Gastrocnemius medialis (tissue), 4 donors: ENCODE measurements around the gene GBP7. TPM values are rescaled to one million over a fixed set of nuclear protein-coding genes. Genes with fewer than 3 reads are reported as not detected.

Experiments used
- ATAC-seq, 2 donors: fragments of 150-250 bp; one replicate each; pipeline ENCODE4 v1.9.1; 2016
- DNase-seq, 2 donors: peaks; one replicate each; pipeline ENCODE4 v3.0.0-alpha.2; 2019
- H3K27ac ChIP-seq, 4 donors: fragments of 200-600 bp; sonication (generic); 1 replicate in 1 of 4; 2 replicates in 3 of 4; pipeline ENCODE4 v1.5.1; 2016 to 2018; ENCODE audit warnings: mild to moderate bottlenecking in 2 of 4, moderate library complexity in 1 of 4
- H3K27me3 ChIP-seq, 3 donors: fragments of 200-600 bp; sonication (generic) in 2 of 3; 1 replicate in 1 of 3; 2 replicates in 2 of 3; pipeline versions ENCODE4 v1.5.1 to v1.6.0; 2016 to 2019; ENCODE audit warnings: mild to moderate bottlenecking in 1 of 3, moderate library complexity in 1 of 3
- H3K36me3 ChIP-seq, 2 donors: fragments of 200-600 bp; sonication (generic) in 1 of 2; one replicate each; pipeline ENCODE4 v1.5.1; 2017 to 2018
- H3K4me1 ChIP-seq, 2 donors: fragments of 200-600 bp; sonication (generic) in 1 of 2; one replicate each; pipeline ENCODE4 v1.5.1; 2016 to 2017; ENCODE audit warnings: mild to moderate bottlenecking in 2 of 2
- H3K4me3 ChIP-seq, 4 donors: fragments of 200-600 bp; sonication (generic) in 3 of 4; 1 replicate in 1 of 4; 2 replicates in 3 of 4; pipeline ENCODE4 v1.5.1; 2016 to 2019; ENCODE audit warnings: mild to moderate bottlenecking in 2 of 4
- H3K9me3 ChIP-seq, 3 donors: fragments of 200-600 bp; sonication (generic) in 2 of 3; 1 replicate in 1 of 3; 2 replicates in 2 of 3; pipeline ENCODE4 v1.5.1; 2016 to 2019
- CTCF ChIP-seq, 5 experiments: fragments of 450-650 bp in 3 of 5; fragments of 200-600 bp in 2 of 5; sonication (generic) in 2 of 5; IDR thresholded peaks in 4 of 5; conservative IDR thresholded peaks in 1 of 5; 1 replicate in 4 of 5; 2 replicates in 1 of 5; pipeline ENCODE4 v1.5.1; 2016 to 2019; ENCODE audit warnings: antibody characterized with exemption in 5 of 5, mild to moderate bottlenecking in 3 of 5, moderate library complexity in 3 of 5
- POLR2A ChIP-seq, 2 donors: fragments of 450-650 bp; IDR thresholded peaks; one replicate each; pipeline ENCODE4 v1.6.1; 2017; ENCODE audit warnings: antibody characterized with exemption in 2 of 2, mild to moderate bottlenecking in 2 of 2, moderate library complexity in 2 of 2
- in situ Hi-C, 4 donors: fragments of 200-750 bp; cut with MboI; loops; one replicate each; pipeline versions ENCODE4 v1.15.0 to v1.8.0; 2017; ENCODE audit warnings: low sequenced_read_pairs in 4 of 4
- intact Hi-C: fragments of 100-400 bp; cut with DNase I; formaldehyde crosslinking; loops from one replicate; pipeline ENCODE4 v1.15.1; 2023; ENCODE audit warnings: low total_unique reads
- total RNA-seq, 4 donors: library from RNA; depleted of rRNA; stranded (reverse); fragments of >200 nt; gene quantifications; one replicate each; pipeline versions ENCODE4 v1.1.0 to v1.2.3, GENCODE V29; 2016

GBP7 gene
- total RNA-seq, 4 donors from 2014 or later, result not detected

GRCh38 chr1:89100412-89100811 lies 75.4 kb downstream of the GBP7 start:
- H3K4me1 ChIP-seq, result no peaks in the 10 kb centered on the region
- in situ Hi-C loops (no loop called here), intact Hi-C loops (no loop called here)
- H3K4me3 ChIP-seq, result no peak overlapping the region
- DNase-seq (no peak), ATAC-seq (no peak)
- H3K27me3 ChIP-seq, result no peaks in the 10 kb centered on the region
- H3K27ac ChIP-seq, result no peak overlapping the region
- H3K36me3 ChIP-seq, result peaks cover 0 to 13% of the 10 kb centered on the region in 2 donors
- no peaks in the 10 kb centered on the region for H3K9me3 ChIP-seq
- TF ChIP-seq CTCF (IDR thresholded peaks at IDR 0.05 in 4 of 5, conservative IDR thresholded peaks at IDR 0.05 in 1 of 5), result no peak
- TF ChIP-seq POLR2A (IDR thresholded peaks at IDR 0.05), result no peak

DNA sequence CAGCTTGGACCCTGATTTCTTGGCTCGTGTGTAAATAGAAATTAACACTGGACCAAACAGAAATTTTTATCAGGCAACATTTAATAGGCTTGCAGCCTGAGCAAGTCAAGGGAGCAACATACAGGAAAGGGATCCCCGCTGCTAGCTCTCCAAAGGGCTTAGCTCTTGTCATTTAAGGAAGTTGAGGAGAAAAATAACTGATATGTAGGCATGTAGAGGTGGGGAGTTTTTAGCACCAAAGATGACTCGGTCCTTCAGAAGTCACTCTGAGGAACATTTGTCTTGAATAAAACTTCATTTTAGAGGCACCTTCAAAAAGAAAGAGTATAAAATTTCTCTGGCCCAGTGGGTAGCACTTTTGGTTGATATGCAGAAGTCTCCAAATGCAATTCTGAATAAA lies 76.9 kb downstream of the GBP7 start:
- in situ Hi-C loops (loop anchor here in 1 of 4 donors (10.0 kb wide), 1 partner anchor 56 kb away; no protein-coding TSS in a partner anchor), intact Hi-C loops (no loop called here)
- H3K27ac ChIP-seq, result no peak overlapping the region
- no peak for ATAC-seq
- no peaks in the 10 kb centered on the region for H3K27me3 ChIP-seq
- H3K4me1 ChIP-seq, result no peaks in the 10 kb centered on the region
- DNase-seq, result no peak
- no peaks in the 10 kb centered on the region for H3K36me3 ChIP-seq
- H3K4me3 ChIP-seq, result no peak overlapping the region
- no peaks in the 10 kb centered on the region for H3K9me3 ChIP-seq
- TF ChIP-seq CTCF (IDR thresholded peaks at IDR 0.05 in 4 of 5, conservative IDR thresholded peaks at IDR 0.05 in 1 of 5), result no peak
- TF ChIP-seq POLR2A (IDR thresholded peaks at IDR 0.05), result no peak

DNA sequence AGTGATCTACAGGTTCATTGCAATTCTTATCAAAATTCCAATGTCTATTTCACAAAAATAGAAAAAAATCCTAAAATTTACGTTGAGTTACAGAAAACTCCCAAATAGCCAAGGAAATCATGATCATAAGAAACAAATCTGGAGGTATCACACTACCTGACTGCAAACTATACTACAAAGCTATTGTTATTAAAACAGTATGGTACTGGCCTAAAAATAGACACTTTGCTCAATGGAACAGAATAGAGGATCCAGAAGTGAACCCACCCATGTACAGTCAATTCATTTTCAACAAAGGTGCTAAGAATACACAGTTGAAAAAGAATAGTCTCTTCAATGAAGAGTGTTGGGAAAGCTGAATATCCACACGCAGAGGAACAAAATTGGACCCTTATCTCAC lies 80.1 kb downstream of the GBP7 start:
- no peak for ATAC-seq
- Histone ChIP-seq H3K27me3 (no peaks in the 10 kb centered on the region), H3K9me3 (no peaks in the 10 kb centered on the region), H3K4me3 (no peak overlapping the region), H3K4me1 (no peaks in the 10 kb centered on the region), H3K27ac (no peak overlapping the region), H3K36me3 (no peaks in the 10 kb centered on the region)
- in situ Hi-C loops (loop anchor here in 1 of 4 donors (10.0 kb wide), 1 partner anchor 59 kb away; no protein-coding TSS in a partner anchor), intact Hi-C loops (no loop called here)
- DNase-seq, result no peak
- TF ChIP-seq CTCF (IDR thresholded peaks at IDR 0.05 in 4 of 5, conservative IDR thresholded peaks at IDR 0.05 in 1 of 5), result no peak
- TF ChIP-seq POLR2A (IDR thresholded peaks at IDR 0.05), result no peak

- Histone ChIP-seq H3K9me3 (no peaks in the 10 kb centered on the region), H3K27me3 (no peaks in the 10 kb centered on the region), H3K27ac (no peak overlapping the region), H3K4me3 (no peak overlapping the region), H3K4me1 (no peaks in the 10 kb centered on the region), H3K36me3 (no peaks in the 10 kb centered on the region)
- intact Hi-C loops (no loop called here), in situ Hi-C loops (loop anchor here in 2 of 4 donors (10.0 kb wide), 2 partner anchors 65 to 275 kb away; partner anchors contain the start of gene GBP6 (in 1 of the 2))
- TF ChIP-seq CTCF (IDR thresholded peaks at IDR 0.05 in 4 of 5, conservative IDR thresholded peaks at IDR 0.05 in 1 of 5) (no peak), POLR2A (IDR thresholded peaks at IDR 0.05) (no peak)
- ATAC-seq (no peak), DNase-seq (no peak)
These were observed 85.8 kb downstream of the GBP7 start for GRCh38 chr1:89089962-89090361.

DNA sequence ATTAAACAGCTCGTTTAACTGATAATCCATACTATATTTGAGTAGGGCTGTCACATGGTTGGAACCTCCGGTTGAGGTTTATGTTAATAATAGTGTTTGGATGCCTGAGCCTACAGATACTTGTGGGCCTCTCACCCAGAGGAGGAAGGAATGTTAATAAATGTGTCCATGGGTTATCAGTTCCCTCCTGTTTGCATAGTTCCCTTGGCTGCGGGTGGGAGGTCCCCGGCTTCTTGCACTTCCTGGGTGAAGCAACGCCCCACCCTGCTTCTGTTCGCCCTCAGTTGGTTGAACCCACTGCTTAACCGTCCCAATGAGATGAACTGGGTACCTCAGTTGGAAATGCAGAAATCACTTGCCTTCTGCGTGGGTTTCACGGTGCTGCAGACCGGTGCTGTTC lies 87.2 kb downstream of the GBP7 start:
- no peak overlapping the region for H3K27ac ChIP-seq
- no peak overlapping the region for H3K4me3 ChIP-seq
- no peak for DNase-seq
- H3K36me3 ChIP-seq, result no peaks in the 10 kb centered on the region
- no peaks in the 10 kb centered on the region for H3K9me3 ChIP-seq
- no peaks in the 10 kb centered on the region for H3K27me3 ChIP-seq
- H3K4me1 ChIP-seq, result no peaks in the 10 kb centered on the region
- in situ Hi-C loops, result loop anchor here in 1 of 4 donors (10.0 kb wide), 1 partner anchor 276 kb away; the partner anchor contains the start of gene GBP6
- intact Hi-C loops, result no loop called here
- TF ChIP-seq POLR2A (IDR thresholded peaks at IDR 0.05) (no peak), CTCF (IDR thresholded peaks at IDR 0.05 in 4 of 5, conservative IDR thresholded peaks at IDR 0.05 in 1 of 5) (no peak)
- no peak for ATAC-seq
